KMS-11 (cell line): Measurements from ENCODE around the gene RFXAP.

ENCODE experiments used
- H2AFZ ChIP-seq: fragments of 200-600 bp; sonication (generic); 2 replicates; pipeline ENCODE4 v1.6.1; 2016; ENCODE audit warnings: antibody characterized with exemption, mixed run types, low read depth
- H3K27ac ChIP-seq: fragments of 200-600 bp; sonication (generic); 2 replicates; pipeline ENCODE4 v1.6.1; 2016; ENCODE audit warnings: mild to moderate bottlenecking, mixed run types
- H3K27me3 ChIP-seq: fragments of 200-600 bp; sonication (generic); 2 replicates; pipeline ENCODE4 v1.6.1; 2017; ENCODE audit warnings: mild to moderate bottlenecking, low read depth, mixed run types, moderate library complexity; ENCODE audit not compliant: insufficient read depth
- H3K36me3 ChIP-seq: fragments of 200-600 bp; sonication (generic); 2 replicates; pipeline ENCODE4 v1.6.1; 2017; ENCODE audit warnings: mild to moderate bottlenecking, mixed run types; ENCODE audit not compliant: insufficient read depth
- H3K4me1 ChIP-seq: fragments of 200-600 bp; sonication (generic); 2 replicates; pipeline ENCODE4 v1.6.1; 2016; ENCODE audit warnings: mild to moderate bottlenecking, low read depth, mixed run types; ENCODE audit not compliant: poor library complexity, severe bottlenecking
- H3K4me2 ChIP-seq: fragments of 200-600 bp; sonication (generic); 2 replicates; pipeline ENCODE4 v1.7.0; 2016; ENCODE audit warnings: mild to moderate bottlenecking, mixed run types
- H3K4me3 ChIP-seq: fragments of 200-600 bp; sonication (generic); IDR thresholded peaks from 2 replicates; pipeline ENCODE4 v1.6.1; 2017; ENCODE audit warnings: low read depth, low read length, mixed read lengths; ENCODE audit not compliant: insufficient read depth
- H3K79me2 ChIP-seq: fragments of 200-600 bp; sonication (generic); 2 replicates; pipeline ENCODE4 v1.6.1; 2016; ENCODE audit warnings: low read depth, mixed run types; ENCODE audit not compliant: insufficient read depth
- H3K9ac ChIP-seq: fragments of 200-600 bp; sonication (generic); 2 replicates; pipeline ENCODE4 v1.6.1; 2016; ENCODE audit warnings: mild to moderate bottlenecking, mixed run types
- H4K20me1 ChIP-seq: fragments of 200-600 bp; sonication (generic); 2 replicates; pipeline ENCODE4 v1.6.1; 2016; ENCODE audit warnings: mild to moderate bottlenecking, mixed run types; ENCODE audit not compliant: insufficient read depth
- CTCF ChIP-seq: fragments of 200-600 bp; sonication (generic); conservative IDR thresholded peaks from 2 replicates; pipeline ENCODE4 v1.6.1; 2017; ENCODE audit warnings: low read depth, mild to moderate bottlenecking, antibody characterized with exemption, low read length, moderate library complexity, mixed read lengths

Gene RFXAP

GRCh38 chr13:36872621-36873020, 53.6 kb downstream of the RFXAP start:
- no peak overlapping the region for H3K27ac ChIP-seq
- no peaks in the 10 kb centered on the region for H3K27me3 ChIP-seq
- H3K4me1 ChIP-seq = no peaks in the 10 kb centered on the region
- no peak overlapping the region for H3K4me3 ChIP-seq
- H4K20me1 ChIP-seq = no peaks in the 10 kb centered on the region
- TF ChIP-seq CTCF = no peak
- H3K36me3 ChIP-seq = no peaks in the 10 kb centered on the region
- no peaks in the 10 kb centered on the region for H3K79me2 ChIP-seq
- no peak overlapping the region for H3K9ac ChIP-seq
- no peak overlapping the region for H3K4me2 ChIP-seq
- no peak overlapping the region for H2AFZ ChIP-seq

DNA sequence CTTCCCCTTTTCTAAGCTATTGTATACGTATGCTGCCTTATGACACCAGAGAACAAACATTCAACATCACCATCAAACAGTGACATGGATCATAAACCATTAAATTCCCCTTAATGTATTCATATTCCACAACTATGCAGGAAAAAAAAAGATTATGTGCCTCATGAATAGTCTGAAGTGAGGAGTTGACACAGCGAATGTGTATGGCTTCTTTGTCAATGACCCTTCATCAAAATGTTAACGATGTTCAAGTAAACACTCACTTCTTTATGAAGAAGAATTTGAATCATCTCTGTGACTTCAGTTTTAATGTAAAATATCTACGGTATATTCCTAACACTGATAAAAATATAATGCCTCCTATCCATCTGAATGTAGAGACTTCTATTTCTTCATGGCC, 56.4 kb downstream of the RFXAP start:
- Histone ChIP-seq H2AFZ (no peak overlapping the region), H3K79me2 (no peaks in the 10 kb centered on the region), H3K4me3 (no peak overlapping the region), H4K20me1 (no peaks in the 10 kb centered on the region), H3K4me1 (no peaks in the 10 kb centered on the region), H3K36me3 (no peaks in the 10 kb centered on the region), H3K27ac (no peak overlapping the region), H3K9ac (no peak overlapping the region), H3K27me3 (no peaks in the 10 kb centered on the region), H3K4me2 (no peak overlapping the region)
- no peak for TF ChIP-seq CTCF

- Histone ChIP-seq H3K4me2 (no peak overlapping the region), H3K79me2 (no peaks in the 10 kb centered on the region)
- no peak for TF ChIP-seq CTCF
Measured at GRCh38 chr13:36875961-36876360, 56.9 kb downstream of the RFXAP start.

More at GRCh38 chr13:36875961-36876360, 56.9 kb downstream of the RFXAP start:
- Histone ChIP-seq H3K9ac (no peak overlapping the region), H3K36me3 (no peaks in the 10 kb centered on the region), H3K4me1 (no peaks in the 10 kb centered on the region), H2AFZ (no peak overlapping the region), H3K27ac (no peak overlapping the region), H4K20me1 (no peaks in the 10 kb centered on the region), H3K4me3 (no peak overlapping the region), H3K27me3 (no peaks in the 10 kb centered on the region)
